ENCODE measurements around the gene LDLRAD2. TPM values are rescaled to one million over a fixed set of nuclear protein-coding genes. Genes with fewer than 3 reads are reported as not detected.

Gene LDLRAD2
- total RNA-seq, 1 experiment from 2014 or later, result not detected

DNA sequence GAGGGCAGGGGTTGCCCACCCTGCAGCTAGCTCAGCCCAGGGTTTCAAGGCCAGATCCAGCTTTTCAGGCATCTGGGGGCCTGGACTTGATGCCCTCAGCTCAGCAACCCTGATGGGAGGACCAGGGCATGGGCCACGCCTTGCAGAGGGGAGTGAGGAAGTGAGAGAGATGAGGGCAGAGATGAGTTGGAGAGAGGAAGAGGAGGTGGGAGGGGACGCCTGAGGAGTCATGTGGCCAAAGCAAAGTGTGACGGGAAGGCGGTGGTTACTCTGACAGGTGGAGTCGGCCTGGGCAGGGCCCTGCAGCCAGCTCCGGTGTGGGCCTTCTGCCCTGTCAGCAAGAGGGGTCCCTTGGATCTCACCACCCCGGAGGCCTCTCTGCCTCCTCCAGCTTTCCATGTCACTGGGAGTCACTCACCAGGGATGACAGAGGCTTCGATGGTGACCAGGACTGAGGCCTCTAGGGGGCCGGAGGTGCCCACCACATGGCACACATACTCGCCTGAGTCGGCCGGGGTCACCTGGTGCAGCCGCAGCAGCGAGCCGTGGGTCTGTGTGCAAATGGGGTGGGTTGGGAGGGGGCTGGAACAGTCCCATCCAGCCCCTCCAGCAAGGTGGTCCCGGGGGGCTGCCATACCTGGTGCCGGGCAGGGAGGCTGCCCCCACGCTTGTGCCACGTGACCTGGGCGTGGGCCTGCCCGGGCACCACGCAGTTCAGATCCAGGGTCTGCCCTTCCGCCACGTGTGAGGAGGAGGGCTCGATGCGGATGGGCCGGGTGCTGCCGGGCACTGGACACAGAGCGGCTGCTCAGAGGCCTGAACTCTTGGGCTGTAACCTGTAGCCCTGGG is 40.4 kb downstream of the LDLRAD2 start:
- ATAC-seq, result no peak
- CTCF ChIA-PET, result no interaction called here
- Histone ChIP-seq H3K36me3 (ENCODE audit: control insufficient read depth, insufficient read depth, low read length) (peaks cover 2% of the 10 kb centered on the region; the same call in 1 of the 2 replicates), H3K9me3 (ENCODE audit: control insufficient read depth, insufficient read depth, low read depth, low read length) (no peaks in the 10 kb centered on the region), H3K27ac (ENCODE audit: low read length) (no peak overlapping the region), H3K4me1 (ENCODE audit: control insufficient read depth, insufficient read depth, low read length) (no peaks in the 10 kb centered on the region), H3K4me3 (ENCODE audit: low read depth in 2 of 2, low read length in 2 of 2) (no peak overlapping the region), H3K27me3 (ENCODE audit: control insufficient read depth, insufficient read depth, low read length) (no peaks in the 10 kb centered on the region)
- in situ Hi-C loops (cut with HindIII; ENCODE audit: low pct_unique_long_range_greater_than_20kb, low sequenced_read_pairs) (no loop called here), intact Hi-C loops (cut with micrococcal nuclease; ENCODE audit: unreplicated experiment) (no loop called here)
- TF ChIP-seq REST (IDR thresholded peaks at IDR 0.05; ENCODE audit: insufficient read depth in 1 of 2, low read depth in 2 of 2, low read length in 1 of 2) (no peak), CTCF (IDR thresholded peaks at IDR 0.05) (no peak), POLR2AphosphoS5 (IDR thresholded peaks at IDR 0.05; ENCODE audit: low read depth, low read length) (no peak), TCF7L2 (IDR thresholded peaks at IDR 0.05; ENCODE audit: low read depth, low read length) (no peak), SIN3A (IDR thresholded peaks at IDR 0.05; ENCODE audit: borderline replicate concordance, insufficient read depth, low read depth, low read length) (no peak)
- POLR2A ChIA-PET, result no interaction called here
- no peak for DNase-seq (ENCODE audit: low read depth, low spot score)
- BruUV-seq (replicated peaks), result no TSS peak

DNA sequence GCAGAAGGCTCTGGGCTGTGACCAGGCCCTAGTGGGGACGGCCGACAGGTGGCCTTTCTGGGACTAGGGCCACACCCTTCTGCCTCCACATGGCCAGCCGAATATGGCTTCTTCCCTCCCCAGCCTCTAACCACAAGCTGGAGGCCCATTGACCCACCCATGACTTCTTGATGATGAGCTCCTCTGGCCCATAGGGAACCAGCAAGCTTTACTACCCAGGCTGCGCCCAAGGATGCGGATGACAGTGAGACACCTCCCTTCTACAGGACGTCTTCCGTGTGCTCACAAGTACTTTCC is 41.0 kb downstream of the LDLRAD2 start:
- DNase-seq (ENCODE audit: low read depth, low spot score) (no peak), ATAC-seq (no peak)
- TF ChIP-seq TCF7L2 (IDR thresholded peaks at IDR 0.05; ENCODE audit: low read depth, low read length), result no peak
- TF ChIP-seq REST (IDR thresholded peaks at IDR 0.05; ENCODE audit: insufficient read depth in 1 of 2, low read depth in 2 of 2, low read length in 1 of 2), result no peak
- no peak for TF ChIP-seq POLR2AphosphoS5 (IDR thresholded peaks at IDR 0.05; ENCODE audit: low read depth, low read length)
- TF ChIP-seq SIN3A (IDR thresholded peaks at IDR 0.05; ENCODE audit: borderline replicate concordance, insufficient read depth, low read depth, low read length), result no peak
- TF ChIP-seq CTCF (IDR thresholded peaks at IDR 0.05), result no peak
- POLR2A ChIA-PET, result no interaction called here
- Histone ChIP-seq H3K9me3 (ENCODE audit: control insufficient read depth, insufficient read depth, low read depth, low read length) (no peaks in the 10 kb centered on the region), H3K4me1 (ENCODE audit: control insufficient read depth, insufficient read depth, low read length) (no peaks in the 10 kb centered on the region), H3K36me3 (ENCODE audit: control insufficient read depth, insufficient read depth, low read length) (peaks cover 2% of the 10 kb centered on the region; the same call in 1 of the 2 replicates), H3K27ac (ENCODE audit: low read length) (no peak overlapping the region), H3K27me3 (ENCODE audit: control insufficient read depth, insufficient read depth, low read length) (no peaks in the 10 kb centered on the region), H3K4me3 (ENCODE audit: low read depth in 2 of 2, low read length in 2 of 2) (no peak overlapping the region)
- in situ Hi-C loops (cut with HindIII; ENCODE audit: low pct_unique_long_range_greater_than_20kb, low sequenced_read_pairs), result no loop called here
- CTCF ChIA-PET, result no interaction called here
- intact Hi-C loops (cut with micrococcal nuclease; ENCODE audit: unreplicated experiment), result no loop called here
- BruUV-seq (replicated peaks), result no TSS peak

Data from Panc1 (cell line).